Astrocyte of the spinal cord (primary cell): ENCODE measurements around the gene SMG6.

ENCODE experiments used
- DNase-seq: peaks from one replicate; pipeline ENCODE4 v3.0.0; 2011; ENCODE audit warnings: low read depth, low spot score
- H3K4me3 ChIP-seq: 2 replicates; pipeline ENCODE4 v1.5.1; 2011; ENCODE audit warnings: low read depth, mild to moderate bottlenecking, low read length, moderate library complexity
- CTCF ChIP-seq: IDR thresholded peaks from 2 replicates; pipeline ENCODE4 v1.5.1; 2012; ENCODE audit warnings: low read depth, mild to moderate bottlenecking, low read length, inconsistent platforms
- in situ Hi-C: cut with HindIII; loops from 2 replicates; pipeline ENCODE4 v1.10.0; 2017; ENCODE audit warnings: low sequenced_read_pairs

SMG6 gene

GRCh38 chr17:2223617-2223927, 80.0 kb downstream of the SMG6 start:
- H3K4me3 ChIP-seq = no peak overlapping the region
- in situ Hi-C loops = no loop called here
- no peak for TF ChIP-seq CTCF
- DNase-seq = no peak

GRCh38 chr17:2222901-2223616, 80.5 kb downstream of the SMG6 start:
- TF ChIP-seq CTCF = no peak
- peak; percentile 60 for DNase-seq
- in situ Hi-C loops = no loop called here
- no peak overlapping the region for H3K4me3 ChIP-seq

- no peak for TF ChIP-seq CTCF
- in situ Hi-C loops = no loop called here
- DNase-seq = no peak
Measured at GRCh38 chr17:2222301-2222700, 81.3 kb downstream of the SMG6 start.

GRCh38 chr17:2218426-2218825, 85.2 kb downstream of the SMG6 start:
- H3K4me3 ChIP-seq = no peak overlapping the region
- no peak for TF ChIP-seq CTCF
- in situ Hi-C loops = no loop called here
- no peak for DNase-seq

More at GRCh38 chr17:2222301-2222700, 81.3 kb downstream of the SMG6 start:
- H3K4me3 ChIP-seq = no peak overlapping the region

- no peak for TF ChIP-seq CTCF
- in situ Hi-C loops = no loop called here
- H3K4me3 ChIP-seq = peak overlapping the region; percentile 14
- peak; percentile 96 for DNase-seq
Measured at GRCh38 chr17:2215616-2216364, 87.8 kb downstream of the SMG6 start.

- H3K4me3 ChIP-seq = no peak overlapping the region
- TF ChIP-seq CTCF = no peak
- DNase-seq = peak; percentile 88
- in situ Hi-C loops = no loop called here
Measured at GRCh38 chr17:2214929-2215615, 88.5 kb downstream of the SMG6 start.
